GM18499 (cell line): ENCODE results near the gene PTGDR2.
A peak's percentile ranks its signal among the peaks of the same experiment; 100 is the strongest.
"Not testable (repeated sequence)": the region's sequence is repeated elsewhere in the genome, so short reads cannot be mapped to it uniquely, and the experiment has no call there.

ENCODE experiments used
- ATAC-seq: cut with Tn5 transposase; IDR thresholded peaks from one replicate; pipeline ENCODE4 v1.9.1; 2021; ENCODE audit warnings: moderate number of reproducible peaks; ENCODE audit not compliant: insufficient read depth, unreplicated experiment

Gene PTGDR2

DNA sequence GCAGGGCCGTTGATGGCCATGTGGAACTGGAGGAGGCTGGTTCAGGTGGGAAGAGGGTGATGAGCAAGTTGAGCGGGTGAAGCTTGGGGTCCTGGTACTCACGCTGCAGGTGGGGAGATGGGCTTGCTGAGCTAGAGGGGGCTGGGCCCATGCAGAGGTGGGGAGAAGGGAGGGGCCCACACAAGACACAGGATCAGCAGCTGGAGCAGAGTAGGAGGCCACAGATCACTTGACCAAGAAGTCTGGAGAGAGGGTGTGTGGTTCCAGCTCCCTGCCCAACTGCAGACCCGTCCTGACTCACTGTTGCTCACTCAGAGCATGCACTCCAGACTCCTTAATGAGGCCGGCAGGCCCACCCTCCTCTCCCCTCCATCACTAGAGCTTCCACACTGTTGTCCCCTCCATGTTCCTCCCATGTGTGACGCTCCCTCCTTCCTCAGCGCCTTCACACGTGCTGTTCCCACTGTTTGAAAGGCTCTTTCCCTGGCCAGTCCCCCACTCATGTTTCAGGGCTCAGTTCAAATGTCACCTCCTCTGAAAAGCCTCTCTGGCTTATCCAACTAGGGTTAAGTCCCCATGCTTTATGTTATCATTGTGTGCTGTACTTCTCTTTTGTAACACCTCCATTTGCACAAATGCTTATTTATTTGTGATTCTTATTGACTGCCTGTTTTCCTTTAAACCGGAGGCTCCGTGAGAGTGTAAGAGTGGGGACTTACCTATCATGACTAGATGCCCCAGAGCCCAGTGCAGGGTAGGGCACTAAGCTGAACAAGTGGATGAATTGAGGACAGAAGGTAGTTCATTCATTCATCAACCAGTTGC lies 11.5 kb downstream of the PTGDR2 start:
- no peak for ATAC-seq

DNA sequence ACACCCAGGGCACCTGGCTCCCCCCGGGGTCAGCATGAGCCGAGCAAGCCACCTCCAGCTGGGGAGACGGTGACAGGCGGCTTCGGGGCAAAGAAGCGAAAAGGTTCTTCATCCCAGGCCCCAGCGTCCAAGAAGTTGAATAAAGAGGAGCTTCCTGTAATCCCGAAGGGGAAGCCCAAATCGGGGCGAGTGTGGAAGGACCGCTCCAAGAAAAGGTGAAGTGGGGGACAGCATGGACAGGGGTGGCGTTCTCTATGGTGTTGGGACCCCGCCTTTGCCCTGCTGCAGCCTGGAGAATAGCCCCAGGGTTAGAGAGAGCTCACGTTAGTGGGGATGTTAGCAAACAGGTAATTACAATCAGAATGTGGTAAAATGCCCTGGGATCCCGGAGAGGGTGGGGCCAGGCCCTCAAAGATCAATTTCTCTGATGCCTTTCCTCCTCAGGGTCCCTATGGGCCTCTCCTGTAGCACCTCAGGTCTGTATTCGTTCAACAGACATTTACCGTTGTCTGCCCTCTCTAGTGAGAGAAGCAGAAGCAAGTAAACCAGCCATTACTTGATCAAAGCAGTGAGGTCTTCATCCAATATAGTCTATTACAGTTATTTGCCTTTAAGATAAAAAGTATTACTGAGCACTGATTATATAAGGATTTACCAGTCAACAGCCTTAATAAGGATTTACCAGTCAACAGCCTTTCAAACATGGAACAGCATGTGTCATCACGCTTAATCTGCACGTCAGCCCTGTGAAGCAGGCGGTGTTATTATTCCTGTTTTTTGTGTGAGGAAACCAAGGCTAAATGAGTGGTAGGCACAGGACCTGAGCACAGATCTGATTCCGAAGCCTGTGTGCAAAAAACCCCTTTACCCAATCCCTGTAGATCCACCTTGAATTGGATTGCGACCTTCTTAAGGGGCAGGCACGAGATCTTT lies 12.8 kb downstream of the PTGDR2 start:
- no peak for ATAC-seq

DNA sequence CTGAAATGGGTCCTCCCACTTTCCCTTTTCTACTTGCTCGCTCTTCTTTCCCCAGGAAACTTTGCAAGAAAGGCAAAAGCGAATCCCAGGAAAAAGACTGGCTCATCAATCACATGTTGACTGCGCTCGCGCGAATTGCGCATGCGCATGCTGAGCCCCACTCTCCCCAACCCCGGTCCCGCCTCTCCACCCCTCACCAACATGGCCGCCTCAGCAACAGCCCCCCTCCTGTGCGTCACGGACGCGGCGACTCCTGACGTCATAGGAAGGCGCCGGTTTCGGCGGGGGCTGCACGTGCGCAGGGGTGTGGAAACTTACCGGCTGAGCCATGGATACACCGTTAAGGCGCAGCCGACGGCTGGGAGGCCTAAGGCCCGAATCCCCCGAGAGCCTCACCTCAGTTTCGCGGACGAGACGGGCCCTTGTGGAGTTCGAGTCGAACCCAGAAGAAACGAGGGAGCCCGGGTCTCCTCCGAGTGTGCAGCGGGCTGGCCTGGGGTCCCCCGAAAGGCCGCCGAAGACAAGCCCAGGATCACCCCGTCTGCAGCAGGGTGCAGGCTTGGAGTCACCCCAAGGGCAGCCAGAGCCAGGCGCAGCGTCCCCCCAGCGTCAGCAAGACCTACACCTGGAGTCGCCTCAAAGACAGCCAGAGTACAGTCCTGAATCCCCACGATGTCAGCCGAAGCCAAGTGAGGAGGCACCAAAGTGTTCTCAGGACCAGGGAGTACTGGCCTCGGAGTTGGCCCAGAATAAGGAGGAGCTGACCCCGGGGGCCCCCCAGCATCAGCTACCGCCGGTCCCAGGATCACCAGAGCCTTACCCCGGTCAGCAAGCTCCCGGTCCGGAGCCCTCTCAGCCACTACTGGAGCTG lies 13.7 kb downstream of the PTGDR2 start, which contains the start of gene CCDC86:
Gene CCDC86, plus strand, starts transcription at position 317 of the 871 bp plus-strand sequence. Its CDS starts 12 bp downstream, at position 329.
- ATAC-seq, result peak; percentile 36

DNA sequence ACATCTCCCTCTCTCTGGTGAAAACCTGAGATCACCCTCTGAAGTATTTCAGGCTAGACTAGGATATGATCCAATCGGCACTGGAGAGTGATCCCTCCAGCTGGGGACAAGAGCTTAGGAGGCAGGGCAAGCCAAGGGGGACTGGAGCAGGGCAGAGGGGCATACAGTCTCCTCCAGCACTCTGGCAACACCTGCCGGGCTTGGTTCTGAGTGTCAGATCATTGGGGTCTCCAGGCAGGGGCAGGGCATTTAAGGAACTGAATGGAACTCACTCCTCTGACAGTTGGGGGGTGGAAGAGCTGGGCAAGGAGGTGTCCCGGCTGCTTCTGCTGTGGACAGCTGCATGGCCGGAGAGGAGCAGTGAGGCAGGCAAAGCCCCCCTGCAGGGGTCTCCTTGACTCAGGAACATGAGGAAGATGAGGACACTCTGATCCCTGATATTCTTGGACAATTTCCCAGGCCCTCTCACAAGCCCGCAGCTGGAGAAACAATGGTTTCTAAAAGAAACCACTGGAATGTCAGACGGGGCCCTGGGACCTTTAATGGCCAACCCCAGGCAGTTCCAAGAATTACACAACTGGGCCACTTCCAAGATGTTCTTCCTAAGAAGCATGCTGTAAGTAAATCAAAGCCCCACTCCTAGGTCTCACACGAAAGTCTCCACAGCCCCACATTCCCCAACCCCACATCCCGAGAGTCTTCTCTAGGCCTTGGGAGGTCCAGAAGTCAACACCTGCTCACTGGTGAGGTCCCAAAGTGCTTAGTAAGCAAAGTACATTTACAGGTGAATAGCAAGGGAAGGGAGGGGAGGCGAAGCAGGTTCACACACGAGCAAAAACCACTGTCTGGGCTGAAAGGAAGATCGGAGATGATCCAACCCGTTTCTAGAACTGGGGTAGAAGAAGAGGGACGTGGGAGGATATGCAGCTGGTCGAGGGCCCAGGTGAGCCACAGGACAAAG lies 15.0 kb downstream of the PTGDR2 start:
- no peak for ATAC-seq

DNA sequence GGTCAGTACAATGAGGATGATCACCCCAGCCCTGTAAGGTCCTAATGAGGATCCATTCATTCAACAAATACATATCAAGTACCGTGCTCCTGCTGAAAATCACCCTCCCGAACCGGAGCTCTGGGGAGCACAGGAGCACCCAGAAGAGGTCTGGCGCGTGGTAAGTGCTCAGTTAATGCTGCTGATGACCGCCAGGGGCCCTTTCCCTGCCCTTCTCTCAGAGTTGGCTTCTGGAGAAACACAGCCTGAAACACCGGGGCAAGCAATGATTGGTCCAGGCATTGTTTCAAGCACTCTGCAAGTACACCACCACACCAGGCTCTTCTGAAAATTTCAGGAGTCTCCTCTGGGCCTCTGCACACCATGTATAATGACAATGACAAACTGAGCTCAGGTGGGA lies 17.6 kb downstream of the PTGDR2 start:
- ATAC-seq, result no peak

DNA sequence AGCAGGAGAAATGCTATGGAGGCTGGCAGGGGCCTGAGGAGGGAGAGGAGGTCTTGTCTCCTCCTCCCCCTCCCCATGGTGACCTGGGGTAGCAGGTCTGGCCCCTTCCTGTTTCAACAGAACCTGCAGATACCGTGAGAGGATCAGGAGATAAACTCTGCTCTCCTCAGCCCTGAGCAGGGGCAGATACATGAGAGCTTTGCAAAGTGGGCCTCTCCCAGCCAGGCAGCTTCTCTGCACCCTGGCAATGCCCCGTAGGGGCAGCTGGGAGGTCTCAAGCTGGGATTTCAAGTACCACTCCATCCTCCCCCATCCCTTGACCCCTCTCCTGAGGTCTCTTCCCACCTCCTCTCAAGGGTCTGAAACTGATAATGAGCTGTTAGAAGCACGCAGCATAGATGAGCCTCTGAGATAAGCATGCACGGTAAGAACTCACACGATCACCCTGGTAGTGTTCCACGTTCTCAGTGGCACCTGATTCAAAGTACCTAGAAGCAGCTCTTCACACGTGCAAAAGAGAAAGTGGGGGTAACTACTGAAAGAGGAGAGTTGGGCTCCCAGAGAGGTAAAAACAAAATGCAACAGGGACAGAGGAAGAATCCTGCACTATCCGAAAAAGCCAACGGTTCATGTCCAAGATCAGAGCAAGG lies 18.8 kb downstream of the PTGDR2 start:
- no peak for ATAC-seq

DNA sequence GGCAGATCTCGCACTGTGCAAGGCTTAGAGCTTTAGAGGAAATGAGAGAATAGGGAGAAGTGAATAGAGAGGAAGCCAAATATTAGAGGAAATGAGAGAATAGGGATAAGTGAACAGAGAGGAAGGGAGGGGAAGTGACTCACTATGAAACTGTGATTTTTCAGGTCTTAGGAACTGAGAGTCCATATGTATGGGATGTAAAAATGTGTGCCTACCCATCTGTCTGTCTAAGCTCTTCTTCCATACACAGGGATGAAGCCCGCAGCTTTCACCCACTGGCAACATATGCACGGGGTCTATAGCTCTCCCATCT lies 20.3 kb downstream of the PTGDR2 start:
- no peak for ATAC-seq

DNA sequence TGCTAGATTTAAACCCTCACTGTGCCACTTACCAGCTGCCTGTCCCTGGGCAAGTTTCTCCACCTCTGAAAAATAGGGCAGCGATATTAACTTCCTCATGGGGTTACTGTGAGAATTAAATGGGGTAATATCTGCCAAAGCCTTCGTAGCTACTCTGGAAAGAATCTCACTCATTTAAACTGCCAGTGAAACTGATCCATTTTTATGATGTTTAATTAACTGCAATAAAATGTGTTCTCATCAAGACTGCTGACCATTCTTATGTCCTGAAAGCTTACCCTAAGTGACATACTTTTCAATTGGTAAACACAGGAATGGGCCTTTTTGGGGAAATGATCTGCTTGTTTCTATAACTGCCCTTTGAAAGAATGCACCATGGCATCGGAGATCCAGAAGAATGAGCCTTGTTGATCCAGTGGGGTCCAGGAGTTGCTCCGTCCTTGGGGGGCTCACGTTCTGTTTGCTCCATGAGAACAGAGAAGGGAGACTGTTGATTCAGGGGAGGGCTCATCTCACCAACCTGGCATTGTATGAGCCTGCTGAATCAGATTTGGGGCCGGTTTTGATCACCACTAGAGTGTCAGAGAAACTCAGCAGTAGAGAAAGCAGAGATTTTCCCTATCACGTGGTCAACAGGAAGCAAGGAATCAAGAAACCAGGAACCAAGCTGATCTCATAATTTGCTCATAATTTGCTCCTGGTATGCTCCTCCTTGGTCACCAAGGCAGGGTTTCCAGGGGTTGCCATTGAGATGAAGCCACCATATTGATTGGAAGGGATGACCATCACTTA lies 20.8 kb downstream of the PTGDR2 start:
- no peak for ATAC-seq

DNA sequence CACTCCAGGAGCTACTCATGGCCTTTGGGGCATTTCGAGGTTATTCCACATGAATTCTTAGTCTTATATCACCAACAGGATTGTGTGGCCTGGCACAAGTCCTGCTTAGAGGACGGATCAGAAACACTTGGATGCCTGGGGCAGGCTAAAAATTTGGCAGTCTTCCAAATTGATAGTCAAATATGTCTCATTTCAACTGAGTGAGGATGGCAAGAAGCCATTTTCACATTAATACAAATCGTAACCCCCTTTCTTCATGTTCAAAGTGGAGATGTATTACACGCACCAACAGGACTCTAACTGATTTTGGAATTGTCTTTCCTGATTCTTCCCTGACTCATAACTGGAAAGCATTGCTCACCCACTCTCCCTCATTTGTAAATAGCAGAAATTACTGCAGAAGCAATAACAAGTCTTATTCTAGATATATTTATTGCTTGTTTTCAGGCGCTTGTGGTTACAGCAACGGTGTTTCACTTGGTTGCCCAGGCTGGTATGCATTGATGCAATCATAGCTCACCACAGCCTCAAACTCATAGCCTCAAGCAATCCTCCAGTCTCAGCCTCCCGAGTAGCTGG lies 24.2 kb downstream of the PTGDR2 start:
- no peak for ATAC-seq

DNA sequence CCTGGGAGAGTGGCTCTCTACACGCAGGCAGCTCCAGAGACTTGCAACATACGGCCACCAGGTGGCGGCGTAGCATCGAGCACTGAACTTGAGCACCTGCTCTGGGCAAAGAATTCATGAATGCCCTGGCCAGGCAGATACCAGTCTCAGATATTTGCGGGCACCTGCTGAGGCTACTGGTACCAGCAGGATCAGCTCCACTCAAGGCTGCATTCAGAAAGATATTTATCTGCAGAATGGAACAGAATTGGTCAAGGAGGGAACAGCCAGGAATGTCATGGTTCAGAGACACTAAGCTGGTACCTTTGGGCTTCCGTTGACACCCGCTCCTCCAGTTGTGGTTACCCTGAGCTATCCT lies 24.6 kb downstream of the PTGDR2 start:
- ATAC-seq, result no peak

DNA sequence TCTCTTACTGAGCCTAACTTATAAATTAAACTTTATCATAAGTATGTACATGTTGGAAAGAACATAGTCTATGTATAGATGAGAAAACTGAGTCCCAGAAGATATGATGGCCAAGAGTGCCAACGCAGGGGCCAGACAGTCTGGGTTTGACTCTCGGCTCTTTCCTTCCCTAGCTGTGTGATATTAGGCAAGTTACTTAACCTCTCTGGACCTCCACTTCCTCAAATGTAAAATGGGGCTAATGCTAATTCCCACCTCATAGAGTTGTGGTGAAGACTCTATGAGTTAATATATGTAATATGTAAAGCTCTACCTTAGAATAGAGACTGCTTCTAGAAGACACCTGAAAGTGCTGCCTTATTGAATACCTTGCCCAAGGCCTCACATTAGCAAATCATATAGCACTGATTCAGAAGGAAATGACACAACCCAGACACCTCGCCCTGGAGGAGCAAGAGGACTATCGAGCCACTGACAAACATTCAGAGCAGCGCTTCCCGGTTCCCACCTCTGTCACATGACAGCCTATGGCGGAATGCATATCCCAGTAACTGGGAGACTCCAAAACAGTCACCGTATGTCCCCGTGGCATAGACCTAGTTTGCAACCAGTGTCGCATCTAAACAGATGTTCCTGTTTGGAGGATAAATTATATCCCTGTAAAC lies 25.1 kb downstream of the PTGDR2 start:
- ATAC-seq, result no peak

DNA sequence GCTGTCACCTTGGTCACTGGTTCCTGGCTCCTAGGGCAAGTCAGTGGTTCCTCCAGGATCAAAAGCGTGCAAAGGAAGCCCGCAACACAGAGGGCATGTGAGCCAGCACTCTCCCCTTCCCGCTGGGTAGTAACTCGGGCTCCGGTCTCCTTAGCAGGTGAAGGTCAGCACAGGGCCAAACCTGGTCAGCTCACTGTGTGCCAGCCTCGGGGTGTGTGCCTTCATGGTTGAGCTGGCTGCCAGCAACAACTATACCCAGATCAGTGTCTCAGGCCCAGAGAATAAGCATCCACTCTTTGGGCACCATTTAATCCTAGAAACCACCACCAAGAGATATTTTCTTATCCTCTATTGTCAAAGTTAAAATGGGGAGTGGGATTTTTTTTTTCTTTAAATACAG lies 30.0 kb downstream of the PTGDR2 start:
- ATAC-seq, result no peak

DNA sequence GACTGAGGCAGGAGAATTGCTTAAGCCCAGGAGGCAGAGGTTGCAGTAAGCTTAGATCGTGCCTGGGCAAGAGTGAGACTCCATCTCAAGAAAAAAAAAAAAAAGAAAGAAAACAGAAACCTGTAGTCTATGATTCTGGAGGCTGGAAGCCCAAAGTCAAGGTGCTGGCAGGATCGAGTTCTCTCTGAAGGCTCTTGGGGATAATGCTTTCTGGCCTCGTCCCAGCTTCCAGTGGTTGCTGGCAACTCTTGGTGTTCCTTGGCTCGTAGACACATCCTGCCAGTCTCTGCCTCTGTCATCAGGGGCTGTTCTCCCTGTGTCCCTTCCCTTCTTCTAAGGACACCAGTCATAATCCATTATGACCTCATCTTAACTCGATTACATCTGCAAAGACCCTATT lies 30.6 kb downstream of the PTGDR2 start:
- ATAC-seq, result no peak

DNA sequence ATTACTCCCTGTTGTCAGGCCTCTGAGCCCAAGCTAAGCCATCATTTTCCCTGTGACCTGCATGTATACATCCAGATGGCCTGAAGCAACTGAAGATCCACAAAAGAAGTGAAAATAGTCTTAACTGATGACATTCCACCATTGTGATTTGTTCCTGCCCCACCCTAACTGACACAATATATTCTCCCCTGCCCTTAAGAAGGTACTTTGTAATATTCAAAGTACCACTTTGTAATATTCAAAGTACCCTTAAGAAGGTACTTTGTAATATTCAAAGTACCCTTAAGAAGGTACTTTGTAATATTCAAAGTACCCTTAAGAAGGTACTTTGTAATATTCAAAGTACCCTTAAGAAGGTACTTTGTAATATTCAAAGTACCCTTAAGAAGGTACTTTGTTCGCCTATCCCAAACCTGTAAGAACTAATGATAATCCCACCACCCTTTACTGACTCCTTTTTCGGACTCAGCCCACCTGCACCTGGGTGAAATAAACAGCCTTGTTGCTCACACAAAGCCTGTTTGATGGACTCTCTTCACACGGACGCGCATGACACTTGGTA lies 31.9 kb downstream of the PTGDR2 start:
- not testable (repeated sequence) for ATAC-seq

DNA sequence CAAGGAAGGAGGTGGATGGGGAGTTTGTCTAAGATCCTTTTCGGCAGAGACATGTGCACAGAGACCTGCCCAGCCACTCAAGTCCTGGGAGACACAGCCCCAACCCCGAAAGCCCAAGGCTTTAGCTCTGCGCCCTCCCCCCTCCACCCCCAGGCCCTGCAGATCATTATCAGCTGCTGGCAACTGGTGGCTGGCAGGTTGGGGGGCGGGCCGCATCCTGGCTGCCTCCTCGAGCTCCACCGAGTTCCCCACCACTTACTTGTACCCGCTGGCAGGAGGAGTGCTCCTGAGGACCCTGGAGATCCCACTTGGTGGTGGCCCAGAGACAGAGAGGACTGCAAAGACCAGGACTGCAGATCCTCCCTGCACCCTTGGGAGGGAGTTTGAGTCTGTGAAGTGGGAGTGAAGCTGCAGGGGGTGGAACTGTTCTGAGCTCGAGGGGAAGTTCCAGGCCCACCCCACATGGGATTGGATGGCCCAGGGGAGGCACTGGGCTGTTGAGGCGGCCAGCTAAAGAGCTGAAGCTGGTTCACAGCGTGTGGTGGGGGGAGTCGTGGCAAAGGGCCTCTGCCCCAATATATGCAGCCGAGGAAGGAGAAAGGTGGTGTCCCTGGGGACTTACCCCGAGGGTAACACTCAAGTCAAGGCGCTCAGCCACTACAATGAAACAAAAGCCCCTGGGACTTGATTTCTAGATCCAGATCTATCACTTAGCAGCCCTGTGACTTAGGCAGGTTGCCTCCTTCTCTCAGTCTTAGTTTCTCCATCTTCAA lies 33.7 kb downstream of the PTGDR2 start:
- no peak for ATAC-seq

DNA sequence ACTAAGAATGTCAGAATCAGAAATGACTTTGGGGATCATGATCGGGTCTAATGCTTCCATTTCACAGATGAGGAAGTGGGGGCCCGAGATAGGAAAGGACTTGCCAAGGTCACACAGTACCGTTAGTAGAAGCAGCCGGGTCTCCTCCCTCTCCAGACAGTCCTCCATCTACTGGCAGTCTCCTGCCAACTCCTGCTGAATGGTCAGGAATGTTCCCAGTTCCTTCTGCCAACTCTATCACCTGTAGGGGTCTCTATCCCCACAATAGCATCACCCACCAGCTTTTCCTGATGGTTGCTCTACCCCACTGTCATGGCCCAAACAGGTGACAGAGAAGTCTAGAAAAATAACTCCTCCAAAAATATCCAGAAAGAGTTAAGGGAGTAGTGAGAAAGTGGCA lies 37.7 kb downstream of the PTGDR2 start:
- no peak for ATAC-seq
